Left lung (tissue), 10 donors: ENCODE data around the gene CPNE1. TPM values are rescaled to one million over a fixed set of nuclear protein-coding genes. Genes with fewer than 3 reads are reported as not detected.

Source experiments
- ATAC-seq: fragments of 200-7000 bp; cut with Tn5 transposase; one replicate; pipeline ENCODE4 v1.9.1; 2020; ENCODE audit warnings: moderate library complexity
- DNase-seq, 4 donors: peaks; one replicate each; pipeline ENCODE4 v3.0.0-alpha.2; 2013 to 2020
- H3K27ac ChIP-seq, 2 donors: fragments of 200-600 bp; sonication (generic) in 1 of 2; one replicate each; pipeline versions ENCODE4 v1.5.0 to v1.8.0; 2020 to 2021
- H3K27me3 ChIP-seq, 2 donors: fragments of 200-600 bp; sonication (generic) in 1 of 2; one replicate each; pipeline versions ENCODE4 v1.5.0 to v1.8.0; 2020 to 2021
- H3K36me3 ChIP-seq, 2 donors: fragments of 200-600 bp; sonication (generic) in 1 of 2; one replicate each; pipeline versions ENCODE4 v1.5.0 to v1.8.0; 2020 to 2021
- H3K4me1 ChIP-seq, 2 donors: fragments of 200-600 bp; one replicate each; pipeline ENCODE4 v1.8.0; 2021
- H3K4me3 ChIP-seq, 2 donors: fragments of 200-600 bp; sonication (generic) in 1 of 2; one replicate each; pipeline versions ENCODE4 v1.5.0 to v1.8.0; 2020 to 2021; ENCODE audit warnings: mild to moderate bottlenecking in 1 of 2
- H3K9me3 ChIP-seq, 2 donors: fragments of 200-600 bp; sonication (generic) in 1 of 2; one replicate each; pipeline versions ENCODE4 v1.5.0 to v1.8.0; 2020 to 2021
- CTCF ChIP-seq, 2 donors: fragments of 200-600 bp; sonication (generic) in 1 of 2; IDR thresholded peaks; one replicate each; pipeline versions ENCODE4 v1.5.0 to v1.8.0; 2021; ENCODE audit warnings: antibody characterized with exemption in 2 of 2
- intact Hi-C, 2 donors: fragments of 100-400 bp; cut with DNase I; formaldehyde crosslinking; loops; one replicate each; pipeline versions ENCODE4 v1.11.2 to v1.14.2; 2022
- polyA plus RNA-seq, 6 donors: library from polyadenylated mRNA; unstranded; fragments of 120-200 nt; gene quantifications; one replicate each; pipeline ENCODE4 v1.2.1, GENCODE V29; 2013; ENCODE audit not compliant: insufficient read length in 6 of 6
- total RNA-seq, 2 donors: library from RNA; stranded (reverse); fragmentation: NEBNext Ultra II Directional; extraction: Animal tissue kit (Norgen Biotek cat#: 25700); gene quantifications; one replicate each; pipeline ENCODE4 v1.2.1, GENCODE V29; 2021
- donor health status: DM: no; HTN: yes; CAD: no.
- donor health status: DM: no; HTN: no; CAD: no.

CPNE1 gene
- total and polyA plus RNA-seq, 8 donors = 149 to 272 (median 200) TPM

GRCh38 chr20:35588397-35588796, 76.3 kb downstream of the CPNE1 start:
- Histone ChIP-seq H3K9me3 (no peaks in the 10 kb centered on the region), H3K27ac (no peak overlapping the region), H3K4me3 (no peak overlapping the region), H3K27me3 (no peaks in the 10 kb centered on the region), H3K4me1 (no peaks in the 10 kb centered on the region), H3K36me3 (no peaks in the 10 kb centered on the region)
- TF ChIP-seq CTCF (IDR thresholded peaks at IDR 0.05) = no peak
- no peak for ATAC-seq
- intact Hi-C loops = no loop called here
- no peak for DNase-seq

- Histone ChIP-seq H3K36me3 (no peaks in the 10 kb centered on the region), H3K9me3 (no peaks in the 10 kb centered on the region), H3K4me1 (no peaks in the 10 kb centered on the region), H3K4me3 (no peak overlapping the region), H3K27me3 (no peaks in the 10 kb centered on the region), H3K27ac (no peak overlapping the region)
- TF ChIP-seq CTCF (IDR thresholded peaks at IDR 0.05) = no peak
- ATAC-seq = no peak
- intact Hi-C loops = no loop called here
- DNase-seq = peak in 1 of 4 donors; percentile 30
These were observed 77.3 kb downstream of the CPNE1 start for GRCh38 chr20:35587436-35587835.

GRCh38 chr20:35586751-35587425, 77.8 kb downstream of the CPNE1 start:
- no peak overlapping the region for H3K4me3 ChIP-seq
- ATAC-seq (no peak), DNase-seq (peak in 1 of 4 donors; percentile 13)
- no peaks in the 10 kb centered on the region for H3K36me3 ChIP-seq
- H3K4me1 ChIP-seq = no peaks in the 10 kb centered on the region
- TF ChIP-seq CTCF (IDR thresholded peaks at IDR 0.05) = no peak
- H3K9me3 ChIP-seq = peaks cover 0 to under 1% of the 10 kb centered on the region in 2 donors
- no peaks in the 10 kb centered on the region for H3K27me3 ChIP-seq
- H3K27ac ChIP-seq = no peak overlapping the region
- intact Hi-C loops = no loop called here

GRCh38 chr20:35583636-35584560, 80.8 kb downstream of the CPNE1 start:
- no peaks in the 10 kb centered on the region for H3K27me3 ChIP-seq
- no peak overlapping the region for H3K27ac ChIP-seq
- H3K4me1 ChIP-seq = no peaks in the 10 kb centered on the region
- no peak overlapping the region for H3K4me3 ChIP-seq
- no peak for ATAC-seq
- no peaks in the 10 kb centered on the region for H3K36me3 ChIP-seq
- intact Hi-C loops = no loop called here
- TF ChIP-seq CTCF (IDR thresholded peaks at IDR 0.05) = no peak
- peaks cover 0 to 10% of the 10 kb centered on the region in 2 donors for H3K9me3 ChIP-seq
- peak in 1 of 4 donors; percentile 58 for DNase-seq
